RKO (cell line): ENCODE results near the gene RPP25L.
"Not testable (repeated sequence)": the region's sequence is repeated elsewhere in the genome, so short reads cannot be mapped to it uniquely, and the experiment has no call there.

Experiments
- DNase-seq: peaks from one replicate; pipeline ENCODE4 v3.0.0-alpha.2; 2016; ENCODE audit warnings: low spot score

The RPP25L gene

GRCh38 chr9:34611811-34612787, at the start of gene RPP25L:
Gene RPP25L, minus strand, starts transcription at chr9:34612097. Its CDS starts 801 bp downstream, at chr9:34611296.
- DNase-seq, result peak; percentile 86

- DNase-seq, result no peak
Measured at GRCh38 chr9:34659592-34660253, 47.8 kb upstream of the RPP25L start.

- DNase-seq, result no peak
Measured at GRCh38 chr9:34658461-34658860, 46.6 kb upstream of the RPP25L start.

GRCh38 chr9:34656992-34657391, 45.1 kb upstream of the RPP25L start:
- DNase-seq, result no peak

- no peak for DNase-seq
Measured at GRCh38 chr9:34655394-34655793, 43.5 kb upstream of the RPP25L start.

- DNase-seq, result no peak
Measured at GRCh38 chr9:34654323-34655051, 42.6 kb upstream of the RPP25L start.

GRCh38 chr9:34653151-34654072, 41.5 kb upstream of the RPP25L start:
- no peak for DNase-seq

- no peak for DNase-seq
Measured at GRCh38 chr9:34652602-34653000, 40.7 kb upstream of the RPP25L start.

GRCh38 chr9:34651876-34652601, 40.1 kb upstream of the RPP25L start, which contains the start of gene IL11RA:
Gene IL11RA, plus strand, starts transcription at chr9:34652185. Its CDS starts 3,033 bp downstream, at chr9:34655218.
- peak; percentile 92 for DNase-seq

GRCh38 chr9:34651321-34651720, 39.4 kb upstream of the RPP25L start:
- DNase-seq, result no peak

GRCh38 chr9:34650816-34651215, 38.9 kb upstream of the RPP25L start:
- no peak for DNase-seq

GRCh38 chr9:34648673-34649072, 36.8 kb upstream of the RPP25L start:
- no peak for DNase-seq

- no peak for DNase-seq
Measured at GRCh38 chr9:34647651-34648050, 35.8 kb upstream of the RPP25L start.

GRCh38 chr9:34647084-34647403, 35.1 kb upstream of the RPP25L start:
- no peak for DNase-seq

GRCh38 chr9:34646211-34647083, 34.5 kb upstream of the RPP25L start, which contains the start of gene GALT:
Gene GALT, plus strand, starts transcription at chr9:34646675. Its CDS starts 30 bp downstream, at chr9:34646705.
- DNase-seq, result peak; percentile 87

- no peak for DNase-seq
Measured at GRCh38 chr9:34644766-34645314, 32.9 kb upstream of the RPP25L start.

GRCh38 chr9:34642679-34643078, 30.8 kb upstream of the RPP25L start:
- DNase-seq, result no peak

- DNase-seq, result not testable (repeated sequence)
Measured at GRCh38 chr9:34639322-34639721, 27.4 kb upstream of the RPP25L start.

- DNase-seq, result no peak
Measured at GRCh38 chr9:34638138-34638445, 26.2 kb upstream of the RPP25L start.
